Endothelial cell (in vitro differentiated cells): ENCODE measurements around the gene ADGRA1. TPM values are rescaled to one million over a fixed set of nuclear protein-coding genes. Genes with fewer than 3 reads are reported as not detected.
A peak's percentile ranks its signal among the peaks of the same experiment; 100 is the strongest.

Experiments
- DNase-seq: peaks from one replicate; pipeline ENCODE4 v3.0.0; 2021; ENCODE audit warnings: low spot score
- H3K27ac Mint-ChIP-seq: one replicate; pipeline ENCODE4 v1.8.0; 2021; ENCODE audit warnings: mixed read lengths, inconsistent platforms; ENCODE audit not compliant: unreplicated experiment
- H3K27me3 Mint-ChIP-seq: one replicate; pipeline ENCODE4 v1.8.0; 2021; ENCODE audit warnings: mild to moderate bottlenecking, moderate library complexity, mixed read lengths, inconsistent platforms; ENCODE audit not compliant: unreplicated experiment
- H3K36me3 Mint-ChIP-seq: one replicate; pipeline ENCODE4 v1.8.0; 2021; ENCODE audit warnings: mild to moderate bottlenecking, low read depth, mixed read lengths, inconsistent platforms; ENCODE audit not compliant: unreplicated experiment
- H3K4me1 Mint-ChIP-seq: one replicate; pipeline ENCODE4 v1.8.0; 2021; ENCODE audit warnings: mild to moderate bottlenecking, mixed read lengths, inconsistent platforms; ENCODE audit not compliant: unreplicated experiment
- H3K4me3 Mint-ChIP-seq: one replicate; pipeline ENCODE4 v1.8.0; 2021; ENCODE audit warnings: mild to moderate bottlenecking, mixed read lengths, inconsistent platforms; ENCODE audit not compliant: unreplicated experiment
- H3K9me3 Mint-ChIP-seq: one replicate; pipeline ENCODE4 v1.8.0; 2021; ENCODE audit warnings: mixed read lengths, inconsistent platforms; ENCODE audit not compliant: unreplicated experiment
- total RNA-seq: library from RNA; stranded (reverse); fragmentation: NEBNext Ultra II Directional; extraction: Animal tissue kit (Norgen Biotek cat#: 25700); gene quantifications from one replicate; pipeline ENCODE4 v1.2.1, GENCODE V29; 2021; ENCODE audit not compliant: unreplicated experiment
- TF ChIP-seq, protein P1 (sequence below): fragments of 200-600 bp; sonication (generic); IDR thresholded peaks from one replicate; pipeline ENCODE4 v1.5.0; 2021; ENCODE audit warnings: antibody characterized with exemption; ENCODE audit not compliant: unreplicated experiment

Gene ADGRA1
- total RNA-seq, 1 donor from 2014 or later, result not detected

DNA sequence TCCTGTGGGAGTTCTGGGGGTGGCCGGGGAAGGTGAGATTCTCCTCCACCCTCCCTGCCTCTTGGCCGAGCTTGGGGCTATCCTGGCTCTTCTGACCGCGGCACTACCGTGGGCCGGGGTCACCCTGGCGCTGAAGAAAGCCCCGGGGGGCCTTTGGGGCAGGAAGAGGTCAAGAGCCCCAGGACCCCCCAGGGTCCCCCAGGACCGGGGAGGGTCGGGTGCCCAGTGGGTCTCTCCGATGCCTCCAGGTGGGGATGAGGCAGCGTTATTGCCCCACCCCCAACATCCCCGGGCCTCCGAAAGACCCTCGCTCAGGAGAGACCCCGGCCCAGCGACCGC, 71.9 kb downstream of the ADGRA1 start:
- no peaks in the 10 kb centered on the region for H3K4me1 Mint-ChIP-seq
- H3K4me3 Mint-ChIP-seq, result no peak overlapping the region
- no peaks in the 10 kb centered on the region for H3K9me3 Mint-ChIP-seq
- DNase-seq, result no peak
- no peak overlapping the region for H3K27ac Mint-ChIP-seq
- TF ChIP-seq, protein P1, sequence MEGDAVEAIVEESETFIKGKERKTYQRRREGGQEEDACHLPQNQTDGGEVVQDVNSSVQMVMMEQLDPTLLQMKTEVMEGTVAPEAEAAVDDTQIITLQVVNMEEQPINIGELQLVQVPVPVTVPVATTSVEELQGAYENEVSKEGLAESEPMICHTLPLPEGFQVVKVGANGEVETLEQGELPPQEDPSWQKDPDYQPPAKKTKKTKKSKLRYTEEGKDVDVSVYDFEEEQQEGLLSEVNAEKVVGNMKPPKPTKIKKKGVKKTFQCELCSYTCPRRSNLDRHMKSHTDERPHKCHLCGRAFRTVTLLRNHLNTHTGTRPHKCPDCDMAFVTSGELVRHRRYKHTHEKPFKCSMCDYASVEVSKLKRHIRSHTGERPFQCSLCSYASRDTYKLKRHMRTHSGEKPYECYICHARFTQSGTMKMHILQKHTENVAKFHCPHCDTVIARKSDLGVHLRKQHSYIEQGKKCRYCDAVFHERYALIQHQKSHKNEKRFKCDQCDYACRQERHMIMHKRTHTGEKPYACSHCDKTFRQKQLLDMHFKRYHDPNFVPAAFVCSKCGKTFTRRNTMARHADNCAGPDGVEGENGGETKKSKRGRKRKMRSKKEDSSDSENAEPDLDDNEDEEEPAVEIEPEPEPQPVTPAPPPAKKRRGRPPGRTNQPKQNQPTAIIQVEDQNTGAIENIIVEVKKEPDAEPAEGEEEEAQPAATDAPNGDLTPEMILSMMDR, result no peak
- H3K27me3 Mint-ChIP-seq, result peaks cover 5% of the 10 kb centered on the region
- no peaks in the 10 kb centered on the region for H3K36me3 Mint-ChIP-seq

DNA sequence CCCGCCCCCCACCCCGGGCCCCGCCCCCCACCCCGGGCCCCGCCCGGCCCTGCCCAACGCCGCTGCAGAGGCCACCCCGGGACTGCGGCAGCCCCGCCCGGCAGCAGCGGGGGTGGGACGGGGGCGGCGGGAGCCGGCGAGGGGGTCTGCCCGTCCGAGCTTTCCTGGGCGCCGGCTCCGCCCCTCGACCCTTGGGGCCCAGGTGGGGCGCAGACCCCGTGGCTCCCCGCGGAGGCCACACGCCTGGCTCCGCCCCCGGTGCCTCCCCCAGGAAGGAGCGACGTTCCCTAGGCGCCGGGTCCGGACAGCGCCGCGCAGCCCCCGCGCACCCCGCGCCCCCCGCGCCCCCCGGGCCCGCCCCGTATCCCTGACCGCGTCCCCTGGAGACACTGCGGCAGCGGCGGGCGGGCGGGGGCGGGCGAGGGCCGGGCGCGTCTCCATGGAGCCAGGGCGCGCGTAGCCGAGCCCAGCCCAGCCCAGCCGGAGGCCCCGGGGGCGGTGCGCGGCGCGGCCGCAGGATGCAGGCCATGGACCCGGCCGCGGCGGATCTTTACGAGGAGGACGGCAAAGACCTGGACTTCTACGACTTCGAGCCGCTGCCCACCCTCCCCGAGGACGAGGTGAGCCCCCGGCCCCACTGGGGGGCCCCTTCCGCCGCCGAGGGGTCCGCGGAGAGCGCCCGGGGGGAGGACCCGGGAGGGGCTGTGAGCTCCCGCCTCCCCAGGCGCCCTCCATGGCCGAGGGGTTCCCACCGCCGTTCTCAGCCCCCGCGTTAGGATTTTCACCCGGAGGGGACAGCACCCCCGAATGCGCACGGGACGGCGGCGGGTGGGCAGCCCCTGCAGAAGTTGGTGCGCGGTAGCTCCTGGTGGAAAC, 72.5 kb downstream of the ADGRA1 start, which contains the start of gene KNDC1:
Gene KNDC1 (plus strand): TSS at position 270 of the 876 bp plus-strand sequence. CDS start 249 bp downstream, at position 519.
- no peaks in the 10 kb centered on the region for H3K4me1 Mint-ChIP-seq
- H3K36me3 Mint-ChIP-seq, result no peaks in the 10 kb centered on the region
- no peaks in the 10 kb centered on the region for H3K9me3 Mint-ChIP-seq
- H3K4me3 Mint-ChIP-seq, result no peak within 1 kb of the TSS
- DNase-seq, result peak; percentile 52
- peaks cover 5% of the 10 kb centered on the region for H3K27me3 Mint-ChIP-seq
- no peak within 1 kb of the TSS for H3K27ac Mint-ChIP-seq
- TF ChIP-seq, protein P1, result no peak

DNA sequence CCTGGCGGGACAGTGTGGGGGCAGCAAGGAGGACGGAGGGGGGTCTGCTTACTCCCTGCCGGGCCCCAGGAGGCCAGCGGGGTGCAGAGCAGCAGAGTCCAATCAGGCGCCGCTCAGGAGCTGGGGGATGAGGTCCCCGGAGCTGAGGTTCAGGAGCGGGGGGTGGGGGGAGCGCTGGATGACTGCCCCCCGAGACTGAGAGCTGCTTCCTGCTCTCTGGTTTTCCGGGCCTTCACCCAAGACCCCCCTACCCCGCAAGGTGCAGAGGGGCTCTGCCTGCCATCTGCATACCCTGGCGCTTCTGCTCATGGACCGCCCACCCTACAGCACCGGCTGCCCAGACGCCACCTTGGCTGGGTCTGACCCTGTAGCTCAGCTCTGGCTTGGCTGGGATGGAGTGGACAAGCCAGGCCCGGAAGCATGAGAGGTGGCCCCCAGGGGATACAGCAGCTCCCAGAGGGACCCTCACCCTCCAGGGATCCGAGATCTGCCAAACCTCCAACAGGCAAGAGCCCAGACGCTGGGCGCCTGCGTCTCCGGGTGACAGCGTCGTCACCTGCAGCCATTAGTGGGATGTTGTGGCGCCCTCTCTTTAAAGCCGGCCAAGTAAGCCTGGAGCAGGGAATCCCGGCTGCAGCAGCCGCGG, 73.2 kb downstream of the ADGRA1 start:
- Mint-ChIP-seq H3K4me1 (no peaks in the 10 kb centered on the region), H3K27ac (no peak overlapping the region), H3K9me3 (no peaks in the 10 kb centered on the region), H3K27me3 (peaks cover 8% of the 10 kb centered on the region), H3K4me3 (no peak overlapping the region), H3K36me3 (no peaks in the 10 kb centered on the region)
- DNase-seq, result no peak
- TF ChIP-seq, protein P1, result no peak

DNA sequence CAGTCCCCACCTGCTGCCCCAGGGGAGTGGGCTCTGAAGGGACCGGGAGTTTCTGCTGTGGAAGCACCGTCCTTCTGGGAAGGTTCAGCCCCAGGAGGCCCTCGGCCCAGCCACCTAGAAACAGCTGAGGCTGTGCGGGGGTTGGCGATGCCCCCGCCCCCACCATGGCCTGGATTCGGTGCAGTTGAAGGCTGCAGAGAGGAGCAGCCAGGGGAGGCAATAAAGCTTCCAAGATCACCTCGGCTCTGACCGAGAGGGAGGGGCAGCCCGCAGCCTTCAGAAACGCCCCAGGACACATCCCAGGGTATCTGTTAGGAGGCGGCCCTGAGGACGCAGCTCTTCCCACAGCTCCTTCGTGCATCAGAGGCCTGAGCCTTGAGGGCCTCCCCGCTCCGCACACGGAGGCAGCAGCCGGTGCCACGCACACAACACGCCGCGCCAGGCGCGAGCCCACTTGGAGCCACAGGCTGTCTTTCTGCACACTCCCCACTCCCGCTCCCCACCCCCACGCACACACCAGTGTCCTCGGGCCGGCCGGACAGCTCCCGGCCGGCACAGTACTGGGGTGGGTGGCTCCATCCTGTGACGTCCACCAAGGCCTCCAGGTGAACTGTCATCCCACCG, 73.9 kb downstream of the ADGRA1 start:
- H3K4me3 Mint-ChIP-seq, result no peak overlapping the region
- TF ChIP-seq, protein P1, result no peak
- no peaks in the 10 kb centered on the region for H3K36me3 Mint-ChIP-seq
- H3K4me1 Mint-ChIP-seq, result no peaks in the 10 kb centered on the region
- peaks cover 12% of the 10 kb centered on the region for H3K27me3 Mint-ChIP-seq
- H3K9me3 Mint-ChIP-seq, result no peaks in the 10 kb centered on the region
- DNase-seq, result no peak
- H3K27ac Mint-ChIP-seq, result no peak overlapping the region
